SK-N-SH (cell line): ENCODE results near the gene SMARCA4.

Experiments used
- CTCF ChIP-seq: fragments of 200-600 bp; sonication (generic); IDR thresholded peaks from 2 replicates; pipeline ENCODE4 v1.6.1; 2017; ENCODE audit warnings: antibody characterized with exemption, mild to moderate bottlenecking, moderate library complexity
- EP300 ChIP-seq, 2 experiments: IDR thresholded peaks; 2 replicates each; pipeline versions ENCODE4 v1.4.0 to v1.6.1; 2012; ENCODE audit warnings: borderline replicate concordance in 1 of 2, low read depth in 1 of 2, low read length in 1 of 2
- FOXJ3 ChIP-seq: sonication (generic); formaldehyde crosslinking; IDR thresholded peaks from 2 replicates; pipeline ENCODE4 v1.5.1; 2020; ENCODE audit warnings: mild to moderate bottlenecking, missing genetic modification reagents
- GABPA ChIP-seq: IDR thresholded peaks from 2 replicates; pipeline ENCODE4 v1.4.0; 2012; ENCODE audit warnings: low read depth, mild to moderate bottlenecking
- JUND ChIP-seq: IDR thresholded peaks from 2 replicates; pipeline ENCODE4 v1.4.0; 2012
- MAX ChIP-seq: IDR thresholded peaks from 2 replicates; pipeline ENCODE4 v1.4.0; 2012; ENCODE audit warnings: low read depth
- POLR2AphosphoS5 ChIP-seq: IDR thresholded peaks from 2 replicates; pipeline ENCODE4 v1.6.1; 2012; ENCODE audit warnings: low read depth, low read length
- RCOR1 ChIP-seq: fragments of 150-350 bp; IDR thresholded peaks from 2 replicates; pipeline ENCODE4 v1.6.1; 2017; ENCODE audit warnings: antibody characterized with exemption, low read length
- REST ChIP-seq: IDR thresholded peaks from 2 replicates; pipeline ENCODE4 v1.6.1; 2012; ENCODE audit warnings: mild to moderate bottlenecking, low read depth, low read length, moderate library complexity
- RFX5 ChIP-seq: IDR thresholded peaks from 2 replicates; pipeline ENCODE4 v1.6.1; 2012; ENCODE audit warnings: mild to moderate bottlenecking, improper control_type of control experiment, low read length
- SIN3A ChIP-seq: IDR thresholded peaks from 2 replicates; pipeline ENCODE4 v1.6.1; 2012; ENCODE audit warnings: low read depth, mild to moderate bottlenecking, low read length, moderate library complexity, borderline replicate concordance
- SMC3 ChIP-seq: IDR thresholded peaks from 2 replicates; pipeline ENCODE4 v1.6.1; 2012; ENCODE audit warnings: low read depth, low read length, improper control_type of control experiment
- TAF1 ChIP-seq: IDR thresholded peaks from 2 replicates; pipeline ENCODE4 v1.6.1; 2012; ENCODE audit warnings: low read depth, mild to moderate bottlenecking, low read length, moderate library complexity, borderline replicate concordance
- USF2 ChIP-seq: fragments of 150-350 bp; IDR thresholded peaks from 2 replicates; pipeline ENCODE4 v1.6.1; 2017; ENCODE audit warnings: antibody characterized with exemption, low read length, low read depth, borderline replicate concordance

GRCh38 chr19:11018763-11019162, 57.9 kb downstream of the SMARCA4 start:
- TF ChIP-seq TAF1 (no peak), POLR2AphosphoS5 (no peak), CTCF (no peak), MAX (no peak), SIN3A (no peak), EP300 (IDR thresholded peaks at IDR 0.05; ENCODE audit: borderline replicate concordance in 1 of 2, low read depth in 1 of 2, low read length in 1 of 2) (no peak), JUND (no peak), REST (no peak), RCOR1 (no peak), FOXJ3 (CRISPR knock-in tag) (no peak), USF2 (no peak), GABPA (no peak), SMC3 (no peak), RFX5 (no peak)
